Chondrocyte (in vitro differentiated cells): ENCODE results near the gene PGR. TPM values are rescaled to one million over a fixed set of nuclear protein-coding genes. Genes with fewer than 3 reads are reported as not detected.

Experiments
- DNase-seq: peaks from one replicate; pipeline ENCODE4 v3.0.0; 2021; ENCODE audit warnings: mixed read lengths, low spot score
- H3K27ac Mint-ChIP-seq: one replicate; pipeline ENCODE4 v1.8.0; 2021; ENCODE audit warnings: mild to moderate bottlenecking, moderate library complexity, mixed read lengths; ENCODE audit not compliant: unreplicated experiment
- H3K27me3 Mint-ChIP-seq: 2 replicates; pipeline ENCODE4 v1.8.0; 2021; ENCODE audit warnings: low read depth, mixed read lengths
- H3K36me3 Mint-ChIP-seq: 2 replicates; pipeline ENCODE4 v1.8.0; 2021; ENCODE audit warnings: low read depth, mixed read lengths
- H3K4me1 Mint-ChIP-seq: 2 replicates; pipeline ENCODE4 v1.8.0; 2021; ENCODE audit warnings: low read depth, mild to moderate bottlenecking, mixed read lengths
- H3K4me3 Mint-ChIP-seq: one replicate; pipeline ENCODE4 v1.8.0; 2021; ENCODE audit warnings: mild to moderate bottlenecking, moderate library complexity, mixed read lengths; ENCODE audit not compliant: unreplicated experiment
- H3K9me3 Mint-ChIP-seq: 2 replicates; pipeline ENCODE4 v1.8.0; 2021; ENCODE audit warnings: low read depth, mixed read lengths
- CTCF ChIP-seq: fragments of 200-600 bp; sonication (generic); IDR thresholded peaks from 2 replicates; pipeline ENCODE4 v1.5.0; 2021; ENCODE audit warnings: antibody characterized with exemption, mild to moderate bottlenecking, moderate library complexity
- total RNA-seq: library from RNA; stranded (reverse); gene quantifications from 3 replicates; pipeline ENCODE4 v1.2.1, GENCODE V29; 2021

The PGR gene
- total RNA-seq, 1 donor from 2014 or later: not detected

- no peak overlapping the region for H3K27ac Mint-ChIP-seq
- peaks cover 24% of the 10 kb centered on the region for H3K27me3 Mint-ChIP-seq
- no peak for DNase-seq
- no peak overlapping the region for H3K4me3 Mint-ChIP-seq
- H3K9me3 Mint-ChIP-seq: no peaks in the 10 kb centered on the region
- no peak for TF ChIP-seq CTCF
- no peaks in the 10 kb centered on the region for H3K36me3 Mint-ChIP-seq
- no peaks in the 10 kb centered on the region for H3K4me1 Mint-ChIP-seq
Observed at GRCh38 chr11:101051677-101052076, 77.9 kb downstream of the PGR start.

DNA sequence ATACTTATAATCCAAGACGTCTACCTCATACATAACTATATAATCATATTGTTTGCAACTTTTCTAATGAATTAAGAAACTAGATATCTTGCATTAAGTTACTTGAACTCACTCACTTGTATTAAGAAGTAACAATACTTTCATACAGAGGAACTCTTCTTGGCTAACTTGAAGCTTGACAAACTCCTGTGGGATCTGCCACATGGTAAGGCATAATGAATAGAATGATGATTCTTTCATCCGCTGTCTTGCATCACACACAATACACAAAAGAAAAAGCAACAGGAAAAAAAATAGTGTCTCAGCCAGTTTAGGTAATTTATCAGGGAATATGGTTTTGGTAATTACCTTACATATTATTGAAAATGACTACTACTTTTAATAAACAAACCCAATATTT lies 79.8 kb downstream of the PGR start:
- H3K27ac Mint-ChIP-seq: no peak overlapping the region
- H3K4me1 Mint-ChIP-seq: no peaks in the 10 kb centered on the region
- no peak overlapping the region for H3K4me3 Mint-ChIP-seq
- no peaks in the 10 kb centered on the region for H3K36me3 Mint-ChIP-seq
- no peak for DNase-seq
- H3K9me3 Mint-ChIP-seq: no peaks in the 10 kb centered on the region
- peaks cover 22% of the 10 kb centered on the region for H3K27me3 Mint-ChIP-seq
- TF ChIP-seq CTCF: no peak

GRCh38 chr11:101049123-101049522 lies 80.5 kb downstream of the PGR start:
- peaks cover 22% of the 10 kb centered on the region for H3K27me3 Mint-ChIP-seq
- no peak overlapping the region for H3K4me3 Mint-ChIP-seq
- H3K4me1 Mint-ChIP-seq: no peaks in the 10 kb centered on the region
- DNase-seq: no peak
- no peaks in the 10 kb centered on the region for H3K36me3 Mint-ChIP-seq
- H3K9me3 Mint-ChIP-seq: no peaks in the 10 kb centered on the region
- no peak for TF ChIP-seq CTCF
- H3K27ac Mint-ChIP-seq: no peak overlapping the region

DNA sequence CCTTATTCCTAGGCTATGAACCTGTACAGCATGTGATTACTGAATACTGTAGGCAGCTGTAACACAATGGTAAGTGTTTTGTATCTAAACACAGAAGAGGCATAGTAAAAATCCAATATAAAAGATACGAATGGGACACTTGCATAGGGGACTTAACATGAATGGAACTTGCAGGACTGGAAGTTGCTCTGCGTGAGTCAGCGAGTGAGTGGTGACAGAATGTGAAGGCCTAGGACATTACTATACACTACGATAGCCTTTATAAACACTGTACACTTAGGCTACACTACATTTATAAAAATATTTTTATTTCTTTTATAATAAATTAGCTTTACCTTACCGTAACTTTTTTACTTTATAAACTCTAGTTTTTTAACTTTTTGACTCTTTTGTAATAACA lies 81.1 kb downstream of the PGR start:
- Mint-ChIP-seq H3K9me3 (no peaks in the 10 kb centered on the region), H3K4me3 (no peak overlapping the region), H3K36me3 (no peaks in the 10 kb centered on the region), H3K27me3 (peaks cover 18% of the 10 kb centered on the region), H3K4me1 (no peaks in the 10 kb centered on the region), H3K27ac (no peak overlapping the region)
- TF ChIP-seq CTCF: no peak
- no peak for DNase-seq

DNA sequence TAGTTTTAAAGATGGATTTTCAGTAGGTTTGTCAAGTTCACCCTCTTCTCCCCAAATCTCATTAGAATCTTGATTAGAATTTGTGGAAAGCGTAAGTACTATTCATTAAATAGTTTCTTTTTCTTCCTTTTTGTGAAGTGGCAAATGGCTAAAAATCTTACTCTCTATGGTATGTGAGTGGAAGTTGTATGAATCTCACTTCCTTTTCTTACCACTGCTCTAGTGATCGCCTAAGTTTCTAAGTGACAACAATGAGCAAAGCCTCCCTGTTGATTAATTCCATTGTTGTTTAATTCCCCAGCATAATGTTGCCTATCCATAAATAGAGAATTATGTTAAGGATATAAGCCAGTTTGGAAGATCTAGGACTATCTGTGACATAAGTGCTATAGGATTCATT lies 82.7 kb downstream of the PGR start:
- TF ChIP-seq CTCF: no peak
- peaks cover 14% of the 10 kb centered on the region for H3K27me3 Mint-ChIP-seq
- no peak for DNase-seq
- H3K36me3 Mint-ChIP-seq: peaks cover 4% of the 10 kb centered on the region
- H3K9me3 Mint-ChIP-seq: peaks cover 6% of the 10 kb centered on the region
- no peaks in the 10 kb centered on the region for H3K4me1 Mint-ChIP-seq
- no peak overlapping the region for H3K27ac Mint-ChIP-seq
- H3K4me3 Mint-ChIP-seq: no peak overlapping the region
